T47D (cell line): Measurements from ENCODE around the gene SMCO4.
A peak's percentile ranks its signal among the peaks of the same experiment; 100 is the strongest.
"Not testable (repeated sequence)": the region's sequence is repeated elsewhere in the genome, so short reads cannot be mapped to it uniquely, and the experiment has no call there.

Experiments used
- DNase-seq, 2 experiments: peaks; one replicate each; pipeline versions ENCODE4 v3.0.0 to v3.0.0-alpha.2; 2011 to 2012; ENCODE audit warnings: low read depth in 1 of 2, low spot score in 1 of 2
- JUND ChIP-seq: IDR thresholded peaks from 2 replicates; pipeline ENCODE4 v1.6.1; 2012; ENCODE audit warnings: low read depth
- in situ Hi-C: cut with HindIII; loops from 2 replicates; pipeline ENCODE4 v1.10.0; 2016; ENCODE audit warnings: low sequenced_read_pairs, low pct_unique_long_range_greater_than_20kb

SMCO4 gene

DNA sequence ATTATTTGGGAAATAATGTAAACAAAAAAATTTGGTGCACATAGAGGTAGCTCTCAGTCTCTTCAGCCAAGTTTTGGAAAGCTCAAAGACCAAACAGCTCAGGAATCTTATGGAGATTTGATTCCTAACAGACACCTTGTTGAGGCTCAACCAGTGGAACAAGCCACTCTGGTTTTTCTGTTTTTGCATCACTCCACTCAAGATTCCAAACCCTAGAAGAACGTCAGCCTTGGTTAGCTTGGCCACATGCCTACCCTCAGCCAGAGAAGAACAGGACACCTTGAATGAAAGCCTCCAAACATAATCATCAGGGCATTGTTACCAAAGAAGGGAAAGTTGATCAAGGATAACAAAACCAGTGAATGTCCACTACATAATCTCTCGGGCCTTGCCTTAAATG lies 3.8 kb upstream of the SMCO4 start:
- TF ChIP-seq JUND, result no peak
- in situ Hi-C loops, result no loop called here
- DNase-seq, result peak in 1 of 2 experiments; percentile 73

- TF ChIP-seq JUND, result no peak
- no peak for DNase-seq
- in situ Hi-C loops, result no loop called here
Observed at GRCh38 chr11:93545566-93545965, 2.4 kb upstream of the SMCO4 start.

DNA sequence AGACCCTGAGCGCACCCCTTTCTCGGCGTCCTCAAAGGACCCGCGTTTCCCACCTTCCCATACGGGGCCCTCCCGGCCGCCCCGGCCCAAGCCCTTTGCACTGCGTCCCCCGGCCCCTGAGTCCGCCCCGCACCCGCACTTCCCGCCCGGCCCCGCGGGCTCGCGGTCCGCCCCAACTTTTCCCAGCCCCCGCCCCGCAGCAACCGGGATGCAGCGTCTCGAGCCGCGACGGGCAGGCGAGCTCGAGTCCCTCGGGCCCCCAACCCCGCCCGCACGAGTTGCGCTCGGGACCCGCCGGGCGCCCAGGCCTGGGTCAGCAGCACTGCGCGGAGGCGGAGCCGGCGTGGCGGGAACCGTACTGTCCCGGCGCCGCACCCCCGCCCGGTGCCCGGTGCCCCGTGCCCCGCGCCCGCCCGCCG lies 371 bp downstream of the SMCO4 start:
- in situ Hi-C loops, result no loop called here
- DNase-seq, result peak in 1 of 2 experiments; percentile 65

GRCh38 chr11:93541884-93542810 lies 1.0 kb downstream of the SMCO4 start:
- peak in 1 of 2 experiments; percentile 48 for DNase-seq
- TF ChIP-seq JUND, result no peak
- in situ Hi-C loops, result no loop called here

More for the DNA sequence above, 371 bp downstream of the SMCO4 start:
- TF ChIP-seq JUND, result no peak

DNA sequence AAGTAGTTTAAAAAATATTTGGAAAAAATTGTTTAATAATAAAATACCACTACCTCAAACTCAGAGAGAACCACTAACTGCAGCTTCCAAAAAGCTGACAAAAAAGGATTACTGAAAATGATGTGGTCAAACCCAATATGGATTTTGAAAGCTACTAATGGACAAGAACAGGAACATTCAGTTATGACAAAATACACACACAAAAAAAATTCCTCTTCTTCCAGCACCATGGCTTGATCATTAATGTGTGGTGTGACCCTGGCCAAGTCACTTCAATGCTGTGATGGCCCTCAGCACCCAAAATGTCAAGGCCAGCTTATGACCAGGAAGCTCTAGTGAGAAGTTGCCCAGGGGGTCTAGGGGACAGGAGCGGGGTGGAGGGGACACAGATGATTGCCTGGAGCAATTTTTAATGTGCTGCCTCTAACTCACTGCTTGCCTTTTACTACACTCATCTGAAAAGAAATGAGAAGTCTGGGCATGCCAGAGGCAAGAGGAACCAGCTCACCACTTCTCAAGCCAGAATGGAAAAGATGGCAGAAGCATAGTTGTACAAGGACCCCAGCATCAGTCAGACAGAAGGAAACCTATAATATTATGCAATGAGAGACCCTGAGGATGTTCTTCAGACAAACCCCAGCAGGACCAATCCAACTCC lies 2.2 kb downstream of the SMCO4 start:
- in situ Hi-C loops, result no loop called here
- no peak for TF ChIP-seq JUND
- no peak for DNase-seq

DNA sequence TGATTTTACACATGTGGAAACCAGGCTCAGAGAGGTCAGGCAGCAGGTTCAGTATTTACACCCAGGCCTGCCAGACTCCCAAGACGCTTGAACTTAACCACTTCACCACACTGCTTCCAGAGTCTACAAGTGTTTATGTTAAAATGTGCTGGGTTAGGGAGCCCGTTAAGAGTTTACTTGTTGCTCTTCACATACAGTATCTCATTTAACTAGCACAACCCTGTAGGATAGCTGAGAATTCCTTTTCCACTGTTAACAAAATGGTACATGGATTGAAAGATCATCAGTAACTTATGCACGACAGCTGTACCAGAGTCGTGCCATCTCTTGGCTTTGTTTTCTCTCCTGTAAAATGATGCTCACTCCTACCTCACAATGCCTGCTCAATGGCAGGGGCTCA lies 2.9 kb downstream of the SMCO4 start:
- no peak for TF ChIP-seq JUND
- no peak for DNase-seq
- in situ Hi-C loops, result no loop called here

GRCh38 chr11:93537767-93538261 lies 5.4 kb downstream of the SMCO4 start:
- no peak for DNase-seq
- TF ChIP-seq JUND, result no peak

GRCh38 chr11:93537049-93537448 lies 6.1 kb downstream of the SMCO4 start:
- TF ChIP-seq JUND, result no peak
- DNase-seq, result no peak
- in situ Hi-C loops, result no loop called here

More at GRCh38 chr11:93537767-93538261, 5.4 kb downstream of the SMCO4 start:
- in situ Hi-C loops, result no loop called here

GRCh38 chr11:93536101-93536861 lies 6.9 kb downstream of the SMCO4 start:
- no peak for DNase-seq
- in situ Hi-C loops, result no loop called here
- TF ChIP-seq JUND, result no peak

GRCh38 chr11:93535578-93535977 lies 7.6 kb downstream of the SMCO4 start:
- DNase-seq, in situ Hi-C loops: not testable (repeated sequence)

- in situ Hi-C loops, result no loop called here
- TF ChIP-seq JUND, result no peak
- DNase-seq, result no peak
Observed at GRCh38 chr11:93532806-93533205, 10.4 kb downstream of the SMCO4 start.

DNA sequence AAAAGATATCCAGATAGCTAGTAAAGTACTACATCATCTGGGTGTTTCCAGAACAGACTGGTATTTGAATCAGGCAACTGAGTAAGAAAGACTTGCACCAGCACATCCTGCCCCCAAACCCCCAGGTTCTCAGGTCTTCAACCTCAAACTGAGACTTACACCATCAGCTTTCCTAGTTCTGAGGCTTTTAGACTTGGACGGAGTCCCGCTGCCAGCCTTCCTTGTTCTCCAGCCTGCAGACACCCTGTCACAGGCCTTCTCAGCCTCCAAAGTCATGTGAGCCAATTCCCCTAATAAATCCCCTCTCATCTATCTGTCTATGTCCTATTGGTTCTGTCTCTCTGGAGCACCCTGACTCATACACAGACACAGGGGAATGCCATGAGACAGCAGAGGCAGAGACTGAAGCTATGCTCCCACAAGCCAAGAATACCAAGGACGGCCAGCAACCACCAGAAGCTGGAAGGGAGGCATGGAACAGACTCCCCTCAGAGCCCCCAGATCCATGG lies 10.9 kb downstream of the SMCO4 start:
- no peak for TF ChIP-seq JUND
- in situ Hi-C loops, result no loop called here
- DNase-seq, result no peak
